PC-3 (cell line): Measurements from ENCODE around the gene KRTAP5-5.

Experiments
- EZH2phosphoT487 ChIP-seq: fragments of 300-600 bp; sonication (generic); IDR thresholded peaks from 2 replicates; pipeline ENCODE4 v1.6.1; 2018; ENCODE audit warnings: mild to moderate bottlenecking, antibody characterized with exemption, low read length, borderline replicate concordance
- TF ChIP-seq, protein P1 (sequence below): fragments of 300-600 bp; sonication (generic); conservative IDR thresholded peaks from 2 replicates; pipeline ENCODE4 v1.5.1; 2017; ENCODE audit warnings: antibody characterized with exemption, low read depth, mild to moderate bottlenecking, low read length

- TF ChIP-seq, protein P1, sequence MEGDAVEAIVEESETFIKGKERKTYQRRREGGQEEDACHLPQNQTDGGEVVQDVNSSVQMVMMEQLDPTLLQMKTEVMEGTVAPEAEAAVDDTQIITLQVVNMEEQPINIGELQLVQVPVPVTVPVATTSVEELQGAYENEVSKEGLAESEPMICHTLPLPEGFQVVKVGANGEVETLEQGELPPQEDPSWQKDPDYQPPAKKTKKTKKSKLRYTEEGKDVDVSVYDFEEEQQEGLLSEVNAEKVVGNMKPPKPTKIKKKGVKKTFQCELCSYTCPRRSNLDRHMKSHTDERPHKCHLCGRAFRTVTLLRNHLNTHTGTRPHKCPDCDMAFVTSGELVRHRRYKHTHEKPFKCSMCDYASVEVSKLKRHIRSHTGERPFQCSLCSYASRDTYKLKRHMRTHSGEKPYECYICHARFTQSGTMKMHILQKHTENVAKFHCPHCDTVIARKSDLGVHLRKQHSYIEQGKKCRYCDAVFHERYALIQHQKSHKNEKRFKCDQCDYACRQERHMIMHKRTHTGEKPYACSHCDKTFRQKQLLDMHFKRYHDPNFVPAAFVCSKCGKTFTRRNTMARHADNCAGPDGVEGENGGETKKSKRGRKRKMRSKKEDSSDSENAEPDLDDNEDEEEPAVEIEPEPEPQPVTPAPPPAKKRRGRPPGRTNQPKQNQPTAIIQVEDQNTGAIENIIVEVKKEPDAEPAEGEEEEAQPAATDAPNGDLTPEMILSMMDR: no peak
- no peak for TF ChIP-seq EZH2phosphoT487
Measured at GRCh38 chr11:1631066-1631568, 1.5 kb downstream of the KRTAP5-5 start.
